ENCODE results near the gene SLC26A2. TPM values are rescaled to one million over a fixed set of nuclear protein-coding genes. Genes with fewer than 3 reads are reported as not detected.

SLC26A2 gene
- polyA plus RNA-seq, 1 donor from 2014 or later = 2.3 TPM

DNA sequence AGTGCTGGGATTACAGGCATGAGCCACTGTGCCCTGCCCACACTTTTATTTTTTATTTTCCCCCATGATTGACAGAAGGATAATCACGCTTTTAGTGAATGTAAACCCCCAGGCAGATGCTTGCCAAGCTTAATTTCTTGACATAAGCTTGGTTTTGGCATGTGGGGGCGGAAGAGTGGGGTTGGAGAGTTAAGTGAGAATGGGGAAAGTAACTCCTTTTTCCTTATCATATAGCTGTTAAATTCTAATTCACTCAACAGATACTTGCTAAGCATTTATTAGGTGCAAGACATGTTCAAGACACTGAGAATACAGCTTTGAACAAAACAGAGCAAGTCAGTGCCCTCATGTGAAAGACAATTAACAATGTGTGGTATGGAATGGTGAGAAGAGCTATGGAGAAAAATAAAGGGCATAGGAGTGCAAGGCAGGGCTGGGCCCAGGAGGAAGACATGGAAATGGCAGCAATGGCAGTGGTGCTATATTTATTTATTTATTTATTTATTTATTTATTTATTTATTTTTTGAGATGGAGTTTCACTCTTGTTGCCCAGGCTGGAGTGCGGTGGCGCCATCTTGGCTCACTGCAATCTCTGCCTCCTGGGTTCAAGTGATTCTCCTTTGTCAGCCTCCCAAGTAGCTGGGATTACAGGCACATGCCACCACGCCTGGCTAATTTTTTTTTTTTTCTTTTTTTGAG is 2.2 kb downstream of the SLC26A2 start:
- H3K4me3 Mint-ChIP-seq = peak overlapping the region; percentile 57 to 99 (median 78)
- no peaks in the 10 kb centered on the region for H3K9me3 Mint-ChIP-seq
- no peak overlapping the region for H3K27ac Mint-ChIP-seq
- no peaks in the 10 kb centered on the region for H3K27me3 Mint-ChIP-seq
- H3K36me3 Mint-ChIP-seq = peaks cover 3% of the 10 kb centered on the region
- H3K4me1 Mint-ChIP-seq = peaks cover 21 to 30% (median 26%) of the 10 kb centered on the region in 3 donors

DNA sequence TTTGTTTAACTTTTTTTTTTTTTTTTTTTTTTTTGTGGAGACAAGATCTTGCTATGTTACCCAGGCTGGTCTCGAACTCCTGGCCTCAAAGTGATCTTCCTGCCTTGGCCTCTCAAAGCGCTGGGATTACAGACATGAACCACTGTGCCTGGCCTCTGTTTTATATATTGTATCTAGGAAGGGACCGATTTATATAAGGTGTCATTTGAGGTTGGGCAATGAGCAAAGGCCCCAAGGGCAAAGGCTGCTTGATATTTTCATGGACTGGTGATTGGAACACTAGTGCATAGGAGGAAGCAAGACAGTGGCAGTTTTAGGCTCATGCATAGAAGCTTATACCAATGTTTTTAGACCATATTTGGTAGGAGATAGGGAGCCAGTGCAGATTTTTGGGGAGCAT is 3.2 kb downstream of the SLC26A2 start:
- no peaks in the 10 kb centered on the region for H3K9me3 Mint-ChIP-seq
- H3K36me3 Mint-ChIP-seq = peaks cover 3% of the 10 kb centered on the region
- H3K27me3 Mint-ChIP-seq = no peaks in the 10 kb centered on the region
- H3K4me1 Mint-ChIP-seq = peaks cover 21 to 30% (median 26%) of the 10 kb centered on the region in 3 donors
- no peak overlapping the region for H3K27ac Mint-ChIP-seq
- no peak overlapping the region for H3K4me3 Mint-ChIP-seq

DNA sequence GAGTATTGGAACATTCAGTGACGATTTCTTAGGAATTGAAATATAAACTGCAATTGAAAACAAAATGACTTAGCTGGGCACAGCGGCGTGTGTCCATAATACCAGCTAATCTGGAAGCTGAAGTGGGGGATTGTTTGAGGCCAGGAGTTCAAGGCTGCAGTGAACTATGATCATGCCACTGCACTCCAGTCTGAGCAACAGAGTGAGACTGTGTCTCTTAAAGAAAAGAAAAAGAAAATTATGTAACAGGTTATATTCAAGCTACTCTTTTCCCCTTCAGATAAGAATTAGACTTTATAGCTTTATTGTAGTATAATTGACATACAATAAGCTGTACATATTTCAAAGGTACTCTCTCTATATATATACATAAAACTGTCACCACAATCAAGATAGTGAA is 6.4 kb downstream of the SLC26A2 start:
- H3K27me3 Mint-ChIP-seq = no peaks in the 10 kb centered on the region
- H3K36me3 Mint-ChIP-seq = peaks cover 7% of the 10 kb centered on the region
- H3K27ac Mint-ChIP-seq = no peak overlapping the region
- H3K4me1 Mint-ChIP-seq = peaks cover 2 to 18% (median 15%) of the 10 kb centered on the region in 3 donors
- no peak overlapping the region for H3K4me3 Mint-ChIP-seq
- H3K9me3 Mint-ChIP-seq = no peaks in the 10 kb centered on the region

DNA sequence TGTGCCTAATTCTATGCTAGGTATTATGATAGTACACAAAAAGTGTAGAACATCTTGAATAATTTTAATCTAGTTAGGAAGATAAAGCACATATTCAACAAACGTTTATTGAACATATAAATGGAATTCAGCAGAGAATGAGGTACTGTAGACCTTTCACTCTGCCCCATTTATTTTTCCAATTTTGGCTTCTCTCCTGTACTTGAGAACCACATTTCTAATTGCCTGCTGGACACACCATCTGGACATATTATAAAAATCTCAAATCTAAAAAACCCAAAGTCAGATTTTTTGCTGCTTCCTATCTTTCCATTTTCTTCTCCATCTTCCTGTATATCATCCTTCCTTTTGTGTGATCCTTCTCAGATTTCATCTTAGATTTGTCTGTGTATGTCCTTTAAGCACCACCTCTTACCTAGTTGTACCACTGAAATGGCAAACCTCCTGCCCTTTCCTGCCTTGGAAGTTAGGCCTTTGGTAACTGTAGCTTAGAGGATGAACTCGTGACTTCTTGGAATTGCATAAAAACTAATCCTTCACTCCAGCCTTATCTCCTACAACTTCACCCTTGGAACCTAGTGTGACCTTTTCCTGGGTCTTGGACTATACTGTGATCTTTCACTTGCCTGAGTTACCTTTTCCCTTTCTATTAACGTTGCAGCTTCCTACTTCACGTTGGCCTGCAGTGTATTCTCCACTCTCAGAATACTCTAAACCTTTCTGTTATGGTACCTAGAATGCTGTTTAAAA is 8.8 kb downstream of the SLC26A2 start:
- Mint-ChIP-seq H3K27me3 (no peaks in the 10 kb centered on the region), H3K4me3 (no peak overlapping the region), H3K9me3 (no peaks in the 10 kb centered on the region), H3K4me1 (peaks cover 3 to 19% (median 10%) of the 10 kb centered on the region in 3 donors), H3K36me3 (peaks cover 6% of the 10 kb centered on the region), H3K27ac (no peak overlapping the region)

DNA sequence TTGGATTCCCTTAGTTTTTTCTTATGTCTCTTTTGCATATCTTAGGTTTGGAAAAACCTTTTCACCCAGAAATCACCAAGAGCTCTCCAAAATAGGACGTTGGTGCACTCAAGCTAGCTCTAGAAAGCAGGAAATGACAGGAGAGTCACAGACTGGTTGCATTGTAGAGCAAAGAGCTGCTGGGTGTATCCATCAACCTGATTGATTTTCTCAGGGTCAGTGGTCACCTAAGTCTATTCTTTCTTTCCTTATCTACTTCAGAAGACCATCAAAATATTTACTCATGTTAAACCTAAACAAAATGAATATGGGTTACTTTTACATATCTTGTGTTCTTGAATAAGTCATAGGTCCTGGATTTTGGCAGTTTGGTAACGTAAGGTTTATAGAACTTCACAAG is 14.9 kb downstream of the SLC26A2 start:
- no peak overlapping the region for H3K27ac Mint-ChIP-seq
- peaks cover 15% of the 10 kb centered on the region for H3K36me3 Mint-ChIP-seq
- no peaks in the 10 kb centered on the region for H3K9me3 Mint-ChIP-seq
- no peaks in the 10 kb centered on the region for H3K27me3 Mint-ChIP-seq
- H3K4me3 Mint-ChIP-seq = no peak overlapping the region
- H3K4me1 Mint-ChIP-seq = peaks cover 3 to 7% (median 6%) of the 10 kb centered on the region in 3 donors

DNA sequence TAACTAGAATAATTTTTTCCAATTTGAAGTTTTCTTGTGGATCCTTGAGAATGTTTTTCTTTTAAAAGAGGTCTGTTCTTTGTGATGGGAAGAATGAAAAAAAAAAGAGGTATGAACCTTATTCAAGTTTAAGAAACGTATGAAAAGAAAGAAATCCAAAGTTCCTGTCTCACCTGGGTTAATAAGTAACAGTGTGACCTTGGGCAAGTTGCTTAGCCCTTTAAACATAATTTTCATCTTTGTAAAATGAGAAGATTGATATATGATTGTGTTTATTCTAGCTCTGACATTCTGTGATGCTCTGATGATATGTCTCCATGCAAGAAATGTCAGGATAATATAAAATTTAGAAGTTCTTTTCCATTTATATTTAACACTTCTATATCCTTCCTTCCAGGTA is 19.3 kb downstream of the SLC26A2 start:
- H3K27me3 Mint-ChIP-seq = no peaks in the 10 kb centered on the region
- no peak overlapping the region for H3K4me3 Mint-ChIP-seq
- H3K4me1 Mint-ChIP-seq = peaks cover 0 to 1% (median 0%) of the 10 kb centered on the region in 3 donors
- no peaks in the 10 kb centered on the region for H3K9me3 Mint-ChIP-seq
- no peak overlapping the region for H3K27ac Mint-ChIP-seq
- peaks cover 11% of the 10 kb centered on the region for H3K36me3 Mint-ChIP-seq

DNA sequence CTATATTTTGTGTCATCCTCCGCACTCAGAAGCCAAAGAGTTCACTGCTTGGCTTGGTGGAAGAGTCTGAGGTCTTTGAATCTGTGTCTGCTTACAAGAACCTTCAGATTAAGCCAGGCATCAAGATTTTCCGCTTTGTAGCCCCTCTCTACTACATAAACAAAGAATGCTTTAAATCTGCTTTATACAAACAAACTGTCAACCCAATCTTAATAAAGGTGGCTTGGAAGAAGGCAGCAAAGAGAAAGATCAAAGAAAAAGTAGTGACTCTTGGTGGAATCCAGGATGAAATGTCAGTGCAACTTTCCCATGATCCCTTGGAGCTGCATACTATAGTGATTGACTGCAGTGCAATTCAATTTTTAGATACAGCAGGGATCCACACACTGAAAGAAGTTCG is 20.6 kb downstream of the SLC26A2 start:
- no peaks in the 10 kb centered on the region for H3K27me3 Mint-ChIP-seq

DNA sequence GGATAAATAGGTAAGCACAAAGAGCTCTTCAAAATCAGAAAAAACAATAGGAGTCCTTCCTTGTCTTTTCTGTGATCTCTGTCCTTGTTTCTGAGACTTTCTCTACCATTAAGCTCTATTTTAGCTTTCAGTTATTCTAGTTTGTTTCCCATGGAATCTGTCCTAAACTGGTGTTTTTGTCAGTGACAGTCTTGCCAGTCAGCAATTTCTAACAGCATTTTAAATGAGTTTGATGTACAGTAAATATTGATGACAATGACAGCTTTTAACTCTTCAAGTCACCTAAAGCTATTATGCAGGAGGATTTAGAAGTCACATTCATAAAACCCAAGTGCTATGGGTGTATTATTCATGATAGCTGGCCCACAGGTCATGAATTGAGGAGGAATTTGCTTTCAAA is 21.9 kb downstream of the SLC26A2 start:
- Mint-ChIP-seq H3K4me1 (no peaks in the 10 kb centered on the region), H3K4me3 (no peak overlapping the region), H3K36me3 (peaks cover 5% of the 10 kb centered on the region), H3K9me3 (no peaks in the 10 kb centered on the region), H3K27ac (no peak overlapping the region), H3K27me3 (no peaks in the 10 kb centered on the region)

More for the DNA sequence above, 20.6 kb downstream of the SLC26A2 start:
- no peak overlapping the region for H3K27ac Mint-ChIP-seq
- H3K4me3 Mint-ChIP-seq = no peak overlapping the region
- peaks cover 6% of the 10 kb centered on the region for H3K36me3 Mint-ChIP-seq
- no peaks in the 10 kb centered on the region for H3K9me3 Mint-ChIP-seq
- H3K4me1 Mint-ChIP-seq = no peaks in the 10 kb centered on the region

DNA sequence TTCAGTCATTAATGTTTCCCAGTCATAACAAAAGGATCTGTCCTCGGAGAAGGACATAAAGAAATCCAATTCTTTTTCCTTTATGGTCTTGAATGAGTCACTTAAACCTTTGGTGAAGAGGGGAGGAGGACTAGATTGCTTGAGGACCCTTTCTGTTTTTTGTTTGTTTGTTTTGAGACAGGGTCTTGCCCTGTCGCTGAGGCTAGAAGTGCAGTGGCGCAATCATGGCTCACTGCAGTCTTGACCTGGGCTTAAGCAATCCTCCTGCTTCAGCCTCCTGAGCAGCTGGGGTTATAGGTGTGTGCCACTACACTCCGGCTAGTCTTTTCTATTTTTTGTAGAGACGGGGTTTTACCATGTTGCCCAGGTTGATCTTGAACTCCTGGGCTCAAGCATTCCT is 27.6 kb downstream of the SLC26A2 start:
- Mint-ChIP-seq H3K9me3 (no peaks in the 10 kb centered on the region), H3K4me3 (no peak overlapping the region), H3K4me1 (peaks cover 0 to 1% (median 0%) of the 10 kb centered on the region in 3 donors), H3K27me3 (no peaks in the 10 kb centered on the region), H3K27ac (peak overlapping the region in 1 of 3 donors; percentile 32), H3K36me3 (no peaks in the 10 kb centered on the region)

DNA sequence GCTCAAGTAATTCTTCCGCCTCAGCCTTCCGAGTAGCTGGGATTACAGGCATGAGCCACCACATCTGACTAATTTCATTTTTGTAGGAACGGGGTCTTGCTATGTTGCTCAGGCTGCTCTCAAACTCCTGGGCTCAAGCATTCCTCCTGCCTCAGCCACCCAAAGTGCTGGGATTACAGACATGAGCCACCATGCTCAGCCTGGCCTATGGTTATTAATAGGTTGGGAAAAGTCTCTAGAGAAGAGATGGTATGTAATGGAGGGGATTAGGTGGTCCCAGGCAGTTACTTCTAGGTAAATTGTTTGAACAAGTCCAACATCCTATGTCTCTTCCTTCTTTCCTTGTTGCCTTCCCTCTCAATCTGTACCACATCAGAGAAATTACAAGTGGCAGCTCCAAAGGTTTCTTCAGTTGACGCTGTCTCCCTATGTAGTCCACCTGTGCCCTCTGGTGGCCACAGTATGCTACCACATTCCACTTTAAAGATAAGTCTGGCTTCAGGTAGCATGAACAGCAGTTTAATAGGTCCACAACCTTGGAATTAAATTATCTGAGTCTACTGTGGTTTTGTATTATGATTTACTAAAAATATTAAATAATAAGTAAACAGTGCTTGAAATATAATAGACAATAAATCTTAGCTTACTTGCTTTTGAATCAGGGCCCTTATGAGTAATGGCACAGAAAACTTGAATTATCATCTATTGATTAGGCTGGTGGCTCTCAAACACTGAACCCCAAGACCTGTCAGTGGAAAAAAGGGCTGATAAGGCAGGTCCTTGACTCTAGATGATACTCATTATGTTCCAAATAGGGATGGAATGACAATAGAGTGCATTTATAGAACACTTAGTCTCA is 30.2 kb downstream of the SLC26A2 start:
- Mint-ChIP-seq H3K27me3 (no peaks in the 10 kb centered on the region), H3K9me3 (no peaks in the 10 kb centered on the region), H3K4me3 (no peak overlapping the region), H3K4me1 (peaks cover 0 to 1% (median 0%) of the 10 kb centered on the region in 3 donors), H3K36me3 (peaks cover 4% of the 10 kb centered on the region), H3K27ac (no peak overlapping the region)

DNA sequence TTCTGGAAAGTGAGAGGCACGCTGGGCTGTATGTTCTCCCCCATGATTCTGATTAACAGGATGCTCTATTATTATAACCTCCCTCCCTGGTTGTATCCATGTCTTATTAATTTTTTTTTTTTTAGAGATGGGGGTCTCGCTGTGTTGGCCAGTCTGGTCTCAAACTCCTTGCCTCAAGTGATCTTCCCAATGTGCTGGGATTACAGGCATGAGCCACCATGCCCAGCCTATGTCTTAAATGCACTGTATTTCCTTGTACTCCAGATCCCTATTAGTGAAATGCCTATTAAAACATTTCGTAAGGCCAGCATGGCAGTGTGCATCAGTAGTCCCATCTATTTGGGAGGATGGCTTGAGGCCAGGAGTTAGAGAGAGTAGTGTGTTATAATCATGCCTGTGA is 32.9 kb downstream of the SLC26A2 start:
- Mint-ChIP-seq H3K9me3 (no peaks in the 10 kb centered on the region), H3K36me3 (peaks cover 4% of the 10 kb centered on the region), H3K4me1 (peaks cover 0 to 1% (median 0%) of the 10 kb centered on the region in 3 donors), H3K27me3 (no peaks in the 10 kb centered on the region), H3K27ac (no peak overlapping the region), H3K4me3 (no peak overlapping the region)

DNA sequence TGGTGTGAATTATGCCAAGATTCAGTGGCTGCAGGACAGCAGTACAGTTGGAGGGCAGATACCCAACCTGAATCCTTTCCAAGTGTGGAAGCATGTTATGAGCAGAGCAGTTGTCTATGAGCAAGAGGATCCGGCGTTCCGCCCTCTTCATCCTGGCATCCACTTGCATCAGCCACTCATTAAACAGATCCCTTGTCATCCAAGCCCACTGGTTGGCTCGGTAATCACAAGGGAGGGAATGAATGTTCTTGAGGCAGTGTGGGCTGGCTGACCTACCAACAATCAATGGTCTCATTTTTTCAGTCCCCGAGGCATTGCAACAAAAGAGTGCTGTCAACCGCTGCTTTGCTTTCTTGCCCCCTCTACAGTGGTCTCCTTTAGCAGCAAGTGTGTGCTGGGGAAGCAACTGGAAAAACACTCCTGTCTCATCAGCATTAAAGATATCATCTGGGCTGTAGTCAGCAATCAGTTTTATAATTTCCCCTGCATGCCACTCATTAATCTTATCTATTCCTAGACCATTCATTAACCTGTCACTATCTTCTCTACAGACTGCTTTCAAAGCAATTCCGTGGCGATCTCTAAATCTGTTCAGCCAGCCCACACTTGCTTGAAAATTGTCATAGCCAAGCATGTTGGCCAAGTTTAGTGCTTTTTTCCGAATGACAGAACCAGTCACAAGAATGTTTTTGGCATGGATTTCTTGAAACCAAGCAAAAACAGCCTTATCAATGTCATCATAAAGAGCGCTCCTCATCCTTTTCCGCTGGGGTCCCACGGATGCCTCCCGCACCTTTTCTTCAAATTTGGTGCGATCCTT is 35.0 kb downstream of the SLC26A2 start:
- Mint-ChIP-seq H3K4me1 (peaks cover 12 to 14% (median 12%) of the 10 kb centered on the region in 3 donors), H3K4me3 (no peak overlapping the region), H3K9me3 (no peaks in the 10 kb centered on the region), H3K27ac (no peak overlapping the region), H3K36me3 (peaks cover 4% of the 10 kb centered on the region), H3K27me3 (no peaks in the 10 kb centered on the region)

DNA sequence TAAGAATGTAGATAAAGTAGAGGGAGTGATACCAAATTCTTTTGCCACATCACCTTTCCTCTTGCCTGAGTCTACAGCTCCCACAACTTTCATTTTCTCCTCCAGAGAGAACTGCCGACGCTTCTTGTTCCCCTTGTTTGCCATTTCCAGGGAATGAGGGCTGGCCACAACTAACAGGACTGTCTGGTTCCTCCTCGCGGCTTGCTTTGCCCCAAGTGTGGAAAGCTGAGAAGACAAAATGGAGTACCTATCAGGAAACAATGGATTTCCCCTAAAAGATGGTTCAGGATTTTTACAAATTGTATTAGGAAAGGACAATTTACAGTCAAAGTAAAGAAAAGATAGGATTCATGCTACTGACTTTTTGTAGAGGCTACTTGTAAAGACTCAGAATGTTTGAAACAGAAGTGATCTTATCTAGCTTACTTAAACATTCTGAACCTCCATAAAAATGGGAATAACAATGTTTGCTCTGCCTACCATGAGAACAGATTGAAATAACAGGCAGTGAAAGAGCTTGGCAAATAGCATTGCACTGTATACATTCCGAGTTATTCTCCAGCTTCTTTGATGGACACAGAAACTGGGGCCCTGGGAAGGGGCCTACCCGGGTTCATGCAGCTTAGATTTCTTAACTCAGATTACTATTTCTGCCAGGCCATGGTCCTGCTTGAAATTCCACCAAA is 35.8 kb downstream of the SLC26A2 start:
- Mint-ChIP-seq H3K27ac (no peak overlapping the region), H3K4me3 (peak overlapping the region in 1 of 4 donors; percentile 12), H3K36me3 (peaks cover 4% of the 10 kb centered on the region), H3K4me1 (peaks cover 12 to 13% (median 12%) of the 10 kb centered on the region in 3 donors), H3K27me3 (no peaks in the 10 kb centered on the region), H3K9me3 (no peaks in the 10 kb centered on the region)

DNA sequence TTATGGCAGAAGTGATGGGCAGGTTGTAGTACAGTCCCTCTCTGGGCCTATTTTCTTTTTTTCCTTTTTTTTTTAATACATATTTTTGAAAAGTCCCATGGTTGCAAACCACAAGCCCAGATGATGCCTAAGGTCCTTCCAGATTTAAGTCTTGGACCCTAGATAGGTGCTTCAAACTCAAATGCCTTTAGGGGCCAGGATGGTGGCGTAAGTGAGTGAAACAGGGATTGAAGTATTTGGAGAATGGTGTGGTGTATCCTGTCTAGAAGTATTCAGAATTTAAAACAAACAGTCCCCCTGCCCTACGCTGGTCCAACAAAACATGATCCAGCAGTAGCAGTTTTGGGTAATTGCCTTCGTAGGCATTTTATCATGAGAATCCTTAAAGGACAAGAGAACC is 37.7 kb downstream of the SLC26A2 start:
- Mint-ChIP-seq H3K27ac (peak overlapping the region in 1 of 3 donors; percentile 84), H3K27me3 (no peaks in the 10 kb centered on the region), H3K4me3 (peak overlapping the region in 1 of 4 donors; percentile 92), H3K4me1 (peaks cover 19 to 29% (median 24%) of the 10 kb centered on the region in 3 donors), H3K9me3 (no peaks in the 10 kb centered on the region), H3K36me3 (peaks cover 4% of the 10 kb centered on the region)

Data from IgD-negative memory B cell (primary cell).